Left ventricle myocardium inferior (tissue), 1 donor: ENCODE results near the gene ZKSCAN5. TPM values are rescaled to one million over a fixed set of nuclear protein-coding genes. Genes with fewer than 3 reads are reported as not detected.
"Not testable (repeated sequence)": the region's sequence is repeated elsewhere in the genome, so short reads cannot be mapped to it uniquely, and the experiment has no call there.

Experiments
- DNase-seq: peaks from one replicate; pipeline ENCODE4 v3.0.0-alpha.2; 2020
- H3K27ac ChIP-seq: fragments of 200-600 bp; replicated peaks from 2 replicates; pipeline ENCODE4 v1.8.0; 2021
- H3K27me3 ChIP-seq: fragments of 200-600 bp; 2 replicates; pipeline ENCODE4 v1.8.0; 2021; ENCODE audit warnings: low read depth
- H3K36me3 ChIP-seq: fragments of 200-600 bp; 2 replicates; pipeline ENCODE4 v1.8.0; 2021
- H3K4me1 ChIP-seq: fragments of 200-600 bp; 2 replicates; pipeline ENCODE4 v1.8.0; 2021
- H3K4me3 ChIP-seq: fragments of 200-600 bp; 2 replicates; pipeline ENCODE4 v1.8.0; 2021; ENCODE audit warnings: mild to moderate bottlenecking, moderate library complexity
- H3K9me3 ChIP-seq: fragments of 200-600 bp; replicated peaks from 2 replicates; pipeline ENCODE4 v1.8.0; 2021
- CTCF ChIP-seq: fragments of 200-600 bp; IDR thresholded peaks from 2 replicates; pipeline ENCODE4 v1.8.0; 2021; ENCODE audit warnings: antibody characterized with exemption, mild to moderate bottlenecking, borderline replicate concordance
- intact Hi-C: fragments of 100-400 bp; cut with micrococcal nuclease; formaldehyde crosslinking; loops from one replicate; pipeline ENCODE4 v1.11.0; 2022
- total RNA-seq: library from RNA; stranded (reverse); fragmentation: NEBNext Ultra II Directional; extraction: Animal tissue kit (Norgen Biotek cat#: 25700); gene quantifications from one replicate; pipeline ENCODE4 v1.2.1, GENCODE V29; 2021
- donor health status: DM: no; HTN: yes; CAD: no; lungs with severe emphysema.

Gene ZKSCAN5
- total RNA-seq, 1 donor from 2014 or later = 6.0 TPM

DNA sequence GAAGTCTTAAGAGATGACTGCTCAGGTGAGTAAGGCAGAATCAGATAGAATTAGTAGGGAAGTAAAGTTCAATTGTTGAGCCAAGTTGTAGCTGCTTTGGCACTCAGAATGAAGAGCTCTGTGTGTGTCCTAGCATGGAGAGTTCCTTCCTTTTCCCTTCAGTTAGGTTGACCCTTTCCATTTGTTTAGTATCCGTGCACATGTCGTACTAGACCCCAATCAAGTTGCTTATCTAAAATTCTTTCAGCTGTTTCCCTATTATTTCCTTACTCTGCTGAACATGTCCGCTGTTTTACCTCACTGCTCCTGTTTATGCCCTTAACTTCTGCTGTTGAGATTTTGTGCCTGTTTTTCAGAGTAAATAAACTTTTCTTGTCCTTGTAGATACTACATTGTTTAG, 67.3 kb downstream of the ZKSCAN5 start:
- Histone ChIP-seq H3K36me3 (peaks cover 57% of the 10 kb centered on the region), H3K4me3 (no peak overlapping the region), H3K4me1 (peaks cover under 1% of the 10 kb centered on the region), H3K9me3 (no peaks in the 10 kb centered on the region), H3K27ac (no peak overlapping the region), H3K27me3 (no peaks in the 10 kb centered on the region)
- intact Hi-C loops = no loop called here
- DNase-seq = no peak
- no peak for TF ChIP-seq CTCF

- no peak for DNase-seq
- peaks cover 8% of the 10 kb centered on the region for H3K4me1 ChIP-seq
- peaks cover 54% of the 10 kb centered on the region for H3K36me3 ChIP-seq
- no peak overlapping the region for H3K4me3 ChIP-seq
- intact Hi-C loops = no loop called here
- no peak overlapping the region for H3K27ac ChIP-seq
- no peaks in the 10 kb centered on the region for H3K9me3 ChIP-seq
- H3K27me3 ChIP-seq = no peaks in the 10 kb centered on the region
- TF ChIP-seq CTCF = no peak
Observed at GRCh38 chr7:99573257-99573656, 68.8 kb downstream of the ZKSCAN5 start.

DNA sequence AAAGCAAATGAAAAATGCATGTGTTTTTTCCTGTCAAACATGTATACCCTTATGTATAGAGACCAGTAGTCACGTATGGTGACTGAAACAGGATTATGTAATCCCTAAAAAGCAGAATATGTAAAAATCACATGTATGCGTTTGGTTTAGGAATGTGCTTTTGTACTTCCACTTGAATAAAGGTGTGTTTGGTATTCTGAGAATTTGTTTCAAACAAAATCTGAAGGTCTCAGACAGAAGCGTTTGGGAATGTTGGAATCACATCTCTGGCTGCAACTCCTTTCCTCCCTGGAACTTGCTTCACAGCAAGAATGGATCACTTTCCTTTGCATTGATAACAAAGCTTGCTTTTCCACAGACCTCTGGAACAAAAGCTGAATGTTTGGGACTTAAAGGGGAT, 71.8 kb downstream of the ZKSCAN5 start:
- no peak overlapping the region for H3K4me3 ChIP-seq
- DNase-seq = no peak
- no peak overlapping the region for H3K27ac ChIP-seq
- H3K27me3 ChIP-seq = no peaks in the 10 kb centered on the region
- intact Hi-C loops = no loop called here
- no peak for TF ChIP-seq CTCF
- H3K9me3 ChIP-seq = no peaks in the 10 kb centered on the region
- peaks cover 30% of the 10 kb centered on the region for H3K36me3 ChIP-seq
- H3K4me1 ChIP-seq = peaks cover 25% of the 10 kb centered on the region

GRCh38 chr7:99579281-99579955, 75.0 kb downstream of the ZKSCAN5 start:
- Histone ChIP-seq H3K27me3 (peaks cover 12% of the 10 kb centered on the region), H3K27ac (peak overlapping the region; percentile 44), H3K4me1 (peaks cover 25% of the 10 kb centered on the region), H3K9me3 (no peaks in the 10 kb centered on the region), H3K4me3 (peak overlapping the region; percentile 79), H3K36me3 (no peaks in the 10 kb centered on the region)
- DNase-seq = no peak
- no peak for TF ChIP-seq CTCF
- intact Hi-C loops = no loop called here

DNA sequence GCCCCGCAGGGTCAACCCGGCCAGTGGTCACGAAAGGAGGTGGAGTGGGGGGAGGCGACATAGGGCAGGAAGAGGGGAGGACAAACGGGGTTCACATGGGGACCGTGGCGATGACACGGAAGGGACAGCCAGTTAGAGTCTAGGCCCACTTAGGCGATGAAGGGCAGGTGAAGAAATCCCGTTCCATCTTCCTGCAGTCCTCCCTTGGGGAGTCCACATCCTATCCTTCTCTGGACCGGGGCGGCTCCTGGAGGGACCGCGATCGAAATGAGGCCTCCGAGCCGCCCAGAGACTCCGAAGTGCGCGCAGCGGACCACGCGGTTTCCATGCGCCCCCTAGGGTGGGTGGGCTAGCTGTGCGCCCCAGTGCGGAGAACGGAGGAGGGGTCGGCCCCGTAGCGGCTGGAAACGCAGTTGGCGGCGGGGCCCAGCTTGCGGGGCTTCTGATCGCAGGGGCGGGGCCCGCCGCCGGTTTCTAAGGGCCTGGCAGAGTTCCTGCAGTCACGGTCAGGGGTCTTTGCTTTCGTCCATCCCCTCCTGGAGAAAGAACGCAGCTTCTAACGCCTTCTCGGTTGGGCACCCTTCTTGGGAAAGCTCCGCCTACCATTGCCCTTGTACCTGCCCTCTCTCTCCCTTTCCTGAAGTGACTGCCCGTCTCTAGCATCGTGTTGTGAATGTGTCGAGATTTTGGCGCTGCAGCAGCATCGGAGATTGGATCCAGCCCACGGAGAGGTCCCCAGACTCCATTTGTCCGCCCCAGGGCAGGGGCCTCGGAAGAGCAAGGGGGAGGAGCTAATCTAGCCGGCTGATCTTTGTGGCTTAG, 75.7 kb downstream of the ZKSCAN5 start:
- peaks cover 25% of the 10 kb centered on the region for H3K4me1 ChIP-seq
- DNase-seq = peak; percentile 27
- peak overlapping the region; percentile 44 for H3K27ac ChIP-seq
- intact Hi-C loops = no loop called here
- H3K27me3 ChIP-seq = peaks cover 16% of the 10 kb centered on the region
- peak; percentile 53 for TF ChIP-seq CTCF
- H3K4me3 ChIP-seq = peak overlapping the region; percentile 79
- H3K36me3 ChIP-seq = no peaks in the 10 kb centered on the region
- no peaks in the 10 kb centered on the region for H3K9me3 ChIP-seq

DNA sequence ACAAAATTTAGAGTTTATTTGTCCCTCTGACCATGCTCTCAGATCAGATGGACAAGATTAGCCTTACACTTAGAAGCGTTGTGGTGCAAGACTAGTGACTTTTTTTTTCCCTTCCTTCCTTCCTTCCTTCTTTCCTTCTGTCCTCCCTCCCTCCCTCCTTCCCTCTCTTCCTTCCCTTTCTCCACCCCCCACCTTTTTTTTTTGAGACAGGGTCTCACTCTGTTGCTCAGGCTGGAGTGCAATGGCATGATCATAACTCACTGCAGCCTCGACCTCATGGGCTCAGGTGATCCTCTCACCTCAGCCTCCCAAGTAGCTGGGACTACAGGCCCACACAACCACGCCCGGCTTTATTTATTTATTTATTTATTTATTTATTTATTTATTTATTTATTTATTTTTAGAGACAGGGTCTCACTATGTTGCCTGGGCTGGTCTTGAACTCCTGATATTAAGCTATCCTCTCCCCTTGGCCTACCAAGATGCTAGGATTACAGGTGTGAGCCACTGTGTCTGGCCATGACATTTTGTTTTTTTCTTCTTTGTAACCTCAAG, 76.4 kb downstream of the ZKSCAN5 start:
- H3K9me3 ChIP-seq = not testable (repeated sequence)

More for the DNA sequence above, 76.4 kb downstream of the ZKSCAN5 start:
- peaks cover 25% of the 10 kb centered on the region for H3K4me1 ChIP-seq
- peak overlapping the region; percentile 79 for H3K4me3 ChIP-seq
- H3K36me3 ChIP-seq, intact Hi-C loops, H3K27ac ChIP-seq, DNase-seq: not testable (repeated sequence)
- H3K27me3 ChIP-seq = peaks cover 22% of the 10 kb centered on the region
